GM18951 (cell line): ENCODE measurements around the gene OST4.
A peak's percentile ranks its signal among the peaks of the same experiment; 100 is the strongest.

Source experiments
- POLR2A ChIP-seq: IDR thresholded peaks from 4 replicates; pipeline ENCODE4 v1.6.1; 2011; ENCODE audit warnings: mild to moderate bottlenecking; ENCODE audit not compliant: insufficient read length, insufficient read depth; ENCODE audit errors: extremely low read depth
- in situ Hi-C: fragments of 300-500 bp; cut with MboI; formaldehyde crosslinking; loops from one replicate; pipeline ENCODE4 v1.12.0; 2022; ENCODE audit warnings: low sequenced_read_pairs, mixed read lengths, inconsistent platforms; ENCODE audit not compliant: unreplicated experiment

OST4 gene

DNA sequence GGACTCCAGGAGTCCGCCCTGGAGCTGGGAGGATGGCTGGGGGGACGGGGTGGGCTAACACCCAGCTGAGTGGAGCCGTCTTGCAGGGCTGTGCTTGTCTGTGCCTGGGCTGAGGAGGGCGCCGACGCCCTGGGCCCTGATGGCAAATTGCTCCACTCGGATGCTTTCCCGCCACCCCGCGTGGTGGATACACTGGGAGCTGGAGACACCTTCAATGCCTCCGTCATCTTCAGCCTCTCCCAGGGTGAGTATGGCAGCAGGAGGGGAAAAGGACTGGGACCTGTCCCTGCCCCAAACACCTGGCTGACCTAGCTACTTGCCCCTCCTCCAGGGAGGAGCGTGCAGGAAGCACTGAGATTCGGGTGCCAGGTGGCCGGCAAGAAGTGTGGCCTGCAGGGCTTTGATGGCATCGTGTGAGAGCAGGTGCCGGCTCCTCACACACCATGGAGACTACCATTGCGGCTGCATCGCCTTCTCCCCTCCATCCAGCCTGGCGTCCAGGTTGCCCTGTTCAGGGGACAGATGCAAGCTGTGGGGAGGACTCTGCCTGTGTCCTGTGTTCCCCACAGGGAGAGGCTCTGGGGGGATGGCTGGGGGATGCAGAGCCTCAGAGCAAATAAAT, 28.0 kb upstream of the OST4 start:
- in situ Hi-C loops: no loop called here
- TF ChIP-seq POLR2A: no peak

DNA sequence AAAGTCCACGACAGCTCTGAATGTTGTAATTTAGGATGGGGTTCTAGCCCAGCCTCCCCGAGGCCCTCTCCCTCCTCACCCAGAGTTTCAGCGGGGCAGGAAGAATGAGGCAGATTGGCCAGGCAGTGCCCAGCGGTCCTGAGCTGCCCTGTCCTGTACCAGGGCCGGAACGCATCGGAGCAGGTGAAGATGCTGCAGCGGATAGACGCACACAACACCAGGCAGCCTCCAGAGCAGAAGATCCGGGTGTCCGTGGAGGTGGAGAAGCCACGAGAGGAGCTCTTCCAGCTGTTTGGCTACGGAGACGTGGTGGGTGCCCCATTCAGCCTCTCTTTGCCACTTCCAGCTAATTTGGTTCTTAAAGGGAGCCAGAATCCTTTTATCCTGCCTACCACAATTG, 25.9 kb upstream of the OST4 start:
- no peak for TF ChIP-seq POLR2A
- in situ Hi-C loops: no loop called here

DNA sequence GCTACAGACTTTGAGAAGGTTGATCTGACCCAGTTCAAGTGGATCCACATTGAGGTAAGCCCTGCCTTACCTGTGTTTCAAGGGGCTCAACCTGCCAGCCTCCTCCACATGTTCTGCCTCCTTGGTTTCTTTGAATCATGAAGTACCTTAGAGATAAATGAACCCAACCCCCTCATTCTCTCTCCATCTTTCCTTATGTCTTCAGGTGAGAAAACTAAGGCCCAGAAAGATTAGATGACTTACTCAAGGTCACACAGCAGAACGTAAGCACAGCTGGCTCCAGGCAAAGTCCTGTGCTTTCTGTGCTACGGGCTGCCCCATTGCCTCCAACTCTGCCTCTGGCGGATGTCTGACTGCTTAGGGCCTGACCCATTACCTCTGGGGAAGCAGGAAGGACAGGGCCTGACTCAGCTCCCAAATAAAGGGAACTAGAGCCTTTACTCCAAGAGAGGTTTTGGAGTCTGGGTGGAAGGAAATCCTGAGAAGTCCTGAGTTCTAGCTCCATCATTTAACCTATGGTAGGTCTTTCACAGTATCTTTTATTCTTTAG, 25.4 kb upstream of the OST4 start:
- in situ Hi-C loops: no loop called here
- no peak for TF ChIP-seq POLR2A

DNA sequence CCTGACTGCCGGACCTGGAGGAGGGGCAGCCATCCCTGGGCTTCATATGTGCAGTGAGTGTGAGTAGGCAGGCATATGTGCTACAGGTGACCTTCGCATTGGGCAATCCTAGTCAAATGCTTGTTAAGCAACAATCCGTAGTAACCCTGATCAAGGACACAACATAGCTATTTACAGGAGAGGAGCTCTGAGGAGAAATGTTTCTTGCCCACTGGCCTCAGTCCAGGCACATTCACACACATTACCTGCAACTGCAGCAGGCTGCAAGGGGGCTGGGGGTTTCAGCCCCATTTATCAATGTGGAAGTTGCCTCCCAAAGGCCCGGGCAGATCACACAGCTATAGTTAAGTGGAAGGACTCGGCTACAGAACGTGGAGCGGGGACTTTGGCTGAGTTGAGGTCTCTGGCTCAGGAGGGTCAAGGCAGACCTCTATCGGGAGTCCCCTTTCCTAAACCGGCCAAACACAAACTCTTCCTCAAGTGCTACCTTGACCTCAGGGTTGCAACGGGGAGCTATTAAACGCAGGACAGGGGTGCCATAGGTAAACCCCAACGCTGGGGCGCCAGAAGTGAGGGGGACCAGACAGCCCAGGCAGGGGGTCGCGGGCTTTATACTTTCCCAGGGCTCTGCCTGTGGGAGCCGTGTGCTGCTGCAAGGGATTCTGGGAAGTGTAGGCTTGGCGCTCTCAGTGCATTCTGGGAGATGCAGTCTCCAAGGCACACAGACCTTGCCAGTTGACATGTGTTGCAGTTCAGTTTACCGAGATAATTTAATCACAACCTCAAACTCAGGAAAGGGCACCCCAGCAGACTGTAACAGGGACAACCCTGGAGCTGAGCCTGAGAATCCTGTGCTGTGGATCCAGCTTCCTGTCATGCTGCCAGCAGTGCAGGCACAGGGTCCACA, 24.5 kb upstream of the OST4 start:
- peak; percentile 35 for TF ChIP-seq POLR2A
- in situ Hi-C loops: no loop called here

DNA sequence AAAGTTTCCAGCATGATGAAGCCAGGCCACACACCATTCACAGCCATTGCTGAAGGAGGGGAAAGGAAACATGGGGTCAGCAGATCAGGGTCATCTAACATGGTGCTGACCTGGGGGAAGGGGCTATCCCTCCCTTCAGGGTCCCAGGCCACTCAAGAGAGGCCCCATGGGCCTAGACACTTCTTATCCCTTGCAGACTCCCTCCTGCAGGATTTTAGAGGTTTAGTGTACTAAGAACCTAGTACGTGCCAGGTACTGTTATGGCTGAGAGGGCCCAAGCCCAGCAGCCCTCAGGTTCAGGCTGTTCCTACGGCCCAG, 23.9 kb upstream of the OST4 start:
- in situ Hi-C loops: no loop called here
- TF ChIP-seq POLR2A: no peak

DNA sequence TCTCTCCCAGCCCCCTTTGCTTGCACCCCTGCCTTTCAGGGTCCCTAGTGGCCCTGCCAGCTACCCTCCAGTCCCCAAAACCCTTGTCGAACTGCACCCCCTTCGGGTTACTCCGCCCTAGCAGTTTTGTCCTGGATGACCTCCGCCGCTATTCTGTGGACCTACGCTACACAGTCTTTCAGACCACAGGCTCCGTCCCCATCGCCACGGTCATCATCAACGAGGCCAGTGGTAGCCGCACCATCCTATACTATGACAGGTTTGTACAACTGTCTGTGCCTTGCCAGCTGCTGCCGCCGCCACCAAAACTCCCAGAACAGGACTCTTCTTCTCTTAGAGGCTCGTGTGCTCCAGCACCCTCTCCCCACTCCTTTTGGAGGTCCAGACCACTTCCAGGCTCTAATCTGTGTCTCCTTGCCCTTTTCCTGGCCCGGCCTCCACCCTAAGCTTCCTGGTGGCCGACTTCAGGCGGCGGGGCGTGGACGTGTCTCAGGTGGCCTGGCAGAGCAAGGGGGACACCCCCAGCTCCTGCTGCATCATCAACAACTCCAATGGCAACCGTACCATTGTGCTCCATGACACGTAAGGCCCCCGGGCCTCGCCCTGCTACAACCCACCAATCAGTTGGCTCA, 23.0 kb upstream of the OST4 start:
- no peak for TF ChIP-seq POLR2A
- in situ Hi-C loops: no loop called here

DNA sequence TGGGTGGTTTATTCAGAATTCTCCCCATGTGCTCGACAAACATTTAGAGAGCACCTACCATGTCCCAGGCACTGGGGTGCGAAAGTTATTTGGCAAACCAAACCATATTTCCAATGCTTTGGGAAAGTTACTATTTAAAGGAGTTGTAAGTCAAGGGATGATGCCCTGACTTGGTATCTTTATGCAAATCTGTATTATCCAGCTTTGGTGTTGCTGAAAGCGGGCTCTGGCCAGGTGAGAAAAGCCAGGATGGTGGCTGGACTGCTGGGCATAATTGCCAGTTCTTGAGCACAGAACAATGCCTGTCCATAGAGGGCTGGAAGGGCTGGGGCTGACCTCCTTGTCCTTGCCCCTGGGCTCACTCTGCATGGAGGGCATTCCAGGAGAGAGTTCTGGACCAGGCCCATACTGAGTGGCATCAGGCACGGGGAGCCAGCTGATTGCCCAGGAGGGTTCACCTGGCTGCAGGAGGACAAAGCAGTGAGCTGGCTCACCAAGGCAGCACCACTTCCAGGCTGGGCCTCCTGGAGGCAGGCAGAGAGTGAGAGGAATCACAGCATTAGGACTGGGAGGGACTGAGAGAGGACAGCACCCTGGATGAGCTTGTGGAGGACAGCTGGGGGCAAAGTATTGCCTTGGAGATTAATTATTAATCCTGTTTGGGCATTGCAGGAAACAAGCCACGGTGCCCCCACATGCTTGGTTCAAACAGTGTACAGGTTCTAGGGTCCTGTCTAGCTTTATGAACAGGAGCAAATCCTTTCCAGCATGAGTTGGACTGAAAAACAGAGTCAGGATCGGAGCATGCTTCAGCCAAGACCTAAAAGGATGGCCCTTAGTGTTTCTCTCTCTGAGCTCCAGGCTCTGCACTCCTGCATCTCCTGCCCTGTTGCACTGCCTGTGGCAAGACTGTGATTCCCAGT, 22.2 kb upstream of the OST4 start:
- in situ Hi-C loops: no loop called here
- no peak for TF ChIP-seq POLR2A

DNA sequence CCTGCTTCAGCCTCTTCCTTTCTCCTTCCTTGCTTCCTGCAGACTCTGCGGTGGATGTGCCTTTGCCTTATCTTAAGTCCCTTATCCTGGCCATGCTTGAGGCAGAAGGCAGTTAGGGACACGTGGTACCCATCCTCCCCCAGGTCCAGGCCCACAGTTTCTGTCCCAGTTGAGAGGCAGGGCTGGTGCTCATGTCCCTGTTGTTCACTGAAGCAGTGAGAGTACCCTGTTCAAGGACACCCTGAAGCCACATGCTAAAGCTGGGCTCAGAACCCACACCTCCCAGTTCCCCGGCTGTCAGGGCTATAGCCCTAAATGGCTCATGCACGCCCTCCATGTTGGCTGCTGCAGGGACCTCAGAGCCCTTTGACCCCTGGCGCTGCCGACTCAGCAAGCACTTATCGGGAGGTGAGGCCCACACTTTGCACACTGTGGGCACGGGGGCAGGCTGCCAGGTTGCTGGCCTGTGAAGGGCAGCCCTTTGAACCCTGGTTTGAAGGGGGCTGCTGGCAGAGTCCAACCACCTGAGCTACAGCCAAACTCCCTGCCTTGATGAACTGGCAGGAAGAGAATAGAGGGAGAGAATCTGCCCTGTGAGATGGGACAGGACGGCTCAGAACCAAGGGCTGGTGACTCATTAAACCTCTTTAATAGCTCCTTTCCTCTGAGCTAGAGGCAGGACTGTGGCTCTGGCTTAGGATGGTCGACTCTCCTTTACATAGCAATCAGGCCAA, 21.4 kb upstream of the OST4 start:
- in situ Hi-C loops: no loop called here
- no peak for TF ChIP-seq POLR2A

DNA sequence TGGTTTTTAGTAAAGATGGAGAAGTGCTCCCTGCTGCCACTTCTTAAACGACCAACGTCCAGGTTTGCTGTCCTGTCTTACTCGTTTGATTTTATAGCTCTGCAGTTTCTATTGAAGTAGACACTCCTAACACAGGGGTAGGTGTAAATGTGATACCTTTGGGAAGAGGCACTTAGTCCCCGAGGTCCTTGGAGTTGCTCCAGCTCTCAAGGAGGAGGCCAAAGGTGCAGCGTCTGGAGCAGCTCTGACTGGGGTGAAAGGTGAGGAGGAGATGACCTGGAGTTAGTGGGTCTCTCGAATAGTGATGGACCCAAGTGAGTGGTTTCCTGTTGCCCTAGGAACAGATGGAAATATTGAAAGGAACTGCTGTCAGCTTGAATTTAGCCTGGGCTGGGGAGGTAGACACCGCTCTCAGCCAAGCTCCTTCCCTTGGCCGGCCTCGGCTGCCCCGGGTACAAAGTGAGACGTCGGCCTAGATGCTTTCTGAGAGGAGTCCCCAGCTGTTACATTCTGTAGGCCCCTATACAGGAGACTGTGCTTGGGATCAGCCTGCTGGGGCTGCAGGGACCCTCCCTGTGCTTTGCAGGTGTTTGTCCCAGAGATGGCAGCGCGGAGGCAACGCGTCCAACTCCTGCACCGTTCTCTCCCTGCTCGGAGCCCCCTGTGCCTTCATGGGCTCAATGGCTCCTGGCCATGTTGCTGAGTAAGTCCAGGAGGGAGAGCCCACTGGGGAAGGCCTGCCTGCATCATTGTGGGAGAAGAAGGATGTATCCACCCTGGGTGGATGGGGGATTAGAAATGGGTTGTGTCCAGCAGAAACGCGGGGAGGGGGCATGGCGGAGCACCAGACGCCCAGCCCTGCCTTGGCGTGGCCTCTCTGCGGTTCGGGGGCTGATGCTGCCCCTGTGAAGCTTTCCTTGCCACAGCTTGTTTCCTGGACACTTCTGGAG, 20.6 kb upstream of the OST4 start:
- in situ Hi-C loops: no loop called here
- no peak for TF ChIP-seq POLR2A

DNA sequence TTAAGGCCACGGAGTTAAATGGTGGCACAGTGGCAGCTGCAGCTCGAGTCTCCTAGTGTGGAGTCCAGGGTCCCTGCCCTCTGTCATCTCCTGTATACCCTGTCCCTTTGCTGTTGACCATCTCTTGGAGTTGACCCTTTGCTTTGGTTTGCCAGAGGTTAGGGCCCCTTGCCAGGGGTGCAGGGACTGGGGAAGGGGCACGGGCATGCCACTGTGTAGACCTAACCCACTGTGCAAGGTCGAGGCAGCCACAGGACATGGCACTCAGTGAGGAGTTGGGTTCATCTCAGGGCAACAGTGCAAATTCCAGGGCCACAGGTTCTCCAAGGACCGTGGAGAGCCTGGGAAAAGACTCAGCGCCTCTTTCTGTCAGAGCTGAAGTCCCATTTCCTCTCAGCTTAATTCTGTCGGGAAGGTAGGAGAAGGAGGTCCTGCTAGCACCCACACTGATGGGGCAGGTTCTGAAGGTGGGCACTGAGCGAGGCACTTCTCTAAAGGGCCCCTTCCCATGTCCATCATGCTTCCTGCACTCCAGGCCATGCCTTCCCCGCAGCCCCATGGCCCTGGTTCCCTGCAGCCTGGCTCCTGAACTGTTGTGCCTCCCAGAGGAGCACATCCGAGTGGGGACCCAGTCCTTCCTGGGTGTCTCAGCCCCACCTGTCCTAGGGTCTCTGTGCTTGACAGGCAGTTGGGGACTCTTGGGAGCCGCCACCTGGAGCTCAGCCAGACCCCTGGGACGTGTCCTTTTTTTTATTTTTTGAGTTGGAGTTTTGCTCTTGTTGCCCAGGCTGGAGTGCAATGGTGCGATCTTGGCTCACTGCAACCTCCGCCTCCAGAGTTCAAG, 17.9 kb upstream of the OST4 start:
- in situ Hi-C loops: no loop called here
- TF ChIP-seq POLR2A: no peak
